HG03354 (cell line): Measurements from ENCODE around the gene FUT8.
"Not testable (repeated sequence)": the region's sequence is repeated elsewhere in the genome, so short reads cannot be mapped to it uniquely, and the experiment has no call there.

Experiments used
- ATAC-seq: cut with Tn5 transposase; IDR thresholded peaks from one replicate; pipeline ENCODE4 v1.9.1; 2021; ENCODE audit warnings: mild to moderate bottlenecking; ENCODE audit not compliant: unreplicated experiment, poor library complexity, severe bottlenecking

The FUT8 gene

DNA sequence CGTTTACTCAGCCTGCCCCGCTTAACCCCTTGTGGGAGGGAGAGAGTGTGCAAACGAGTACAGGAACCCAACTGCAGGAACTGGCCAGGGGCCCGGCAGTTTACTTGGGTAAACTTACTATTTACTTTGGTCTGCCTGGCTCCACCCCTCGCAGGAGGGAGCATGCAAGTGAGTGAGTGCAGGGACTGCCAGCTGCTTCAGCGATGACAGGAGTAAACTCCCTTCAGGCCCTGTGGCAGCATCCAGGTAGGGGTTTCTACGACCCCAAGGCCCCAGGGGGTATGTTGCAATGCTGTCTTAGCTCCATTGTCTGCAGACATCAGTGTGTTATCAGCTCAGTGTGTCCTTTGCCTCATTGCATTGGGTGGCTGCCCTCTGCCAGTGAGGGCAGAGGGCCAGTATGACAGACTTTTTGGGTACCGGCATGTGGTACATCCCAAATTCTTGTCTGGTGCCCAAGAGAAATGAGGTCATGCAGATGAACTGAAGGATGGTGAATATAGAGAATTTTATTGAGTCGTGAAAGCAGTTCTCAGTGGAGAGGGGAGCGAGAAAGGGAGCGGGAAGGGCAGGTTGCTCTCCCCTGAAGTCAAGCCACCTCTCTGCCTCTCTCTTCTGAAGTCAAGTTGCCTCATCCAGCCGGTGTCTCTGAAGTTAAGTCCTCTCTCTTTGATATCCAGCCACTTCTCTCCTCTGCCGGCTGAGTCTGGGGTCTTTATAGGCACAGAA lies 181.8 kb downstream of the FUT8 start:
- ATAC-seq = no peak

- ATAC-seq = no peak
These were observed 182.3 kb downstream of the FUT8 start for GRCh38 chr14:65594882-65595237.

DNA sequence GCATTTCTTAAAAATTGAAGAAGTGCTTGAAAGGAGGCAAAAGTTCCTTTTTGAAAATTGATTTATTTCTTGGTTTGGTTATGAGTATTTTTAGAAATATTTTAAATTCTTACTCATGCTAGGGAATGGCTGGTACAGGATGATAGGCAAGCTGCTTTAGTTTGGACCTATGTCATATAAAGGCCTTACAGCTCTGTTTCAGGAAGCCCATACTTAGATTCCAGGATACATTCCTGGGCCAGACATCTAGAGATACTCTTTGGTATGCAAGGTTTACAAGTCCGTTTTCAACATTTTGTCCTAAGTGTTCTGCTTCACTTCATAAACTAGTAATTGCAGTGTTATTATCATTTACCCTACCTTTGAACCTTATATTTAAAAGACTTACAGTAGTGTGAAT lies 186.8 kb downstream of the FUT8 start:
- no peak for ATAC-seq

DNA sequence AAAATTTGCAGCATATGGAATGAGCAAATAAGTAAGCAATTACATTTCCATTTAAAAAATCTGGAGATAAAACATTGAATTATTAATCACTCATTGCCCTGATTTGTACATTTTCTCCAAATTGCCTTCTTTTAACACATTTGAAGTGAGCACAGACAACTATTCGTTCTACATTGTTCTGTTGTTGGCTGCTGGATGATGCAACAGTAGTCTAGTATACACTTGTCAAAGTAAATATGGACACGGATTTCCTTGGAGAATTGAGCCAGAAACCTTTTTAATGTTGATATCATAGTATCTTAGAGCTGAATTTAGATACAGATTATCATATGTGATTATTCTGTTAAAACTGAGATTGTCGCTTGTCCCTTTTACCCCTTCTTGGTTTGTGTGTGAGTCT lies 188.2 kb downstream of the FUT8 start:
- ATAC-seq = no peak

- no peak for ATAC-seq
These were observed 192.0 kb downstream of the FUT8 start for GRCh38 chr14:65604535-65604934.

DNA sequence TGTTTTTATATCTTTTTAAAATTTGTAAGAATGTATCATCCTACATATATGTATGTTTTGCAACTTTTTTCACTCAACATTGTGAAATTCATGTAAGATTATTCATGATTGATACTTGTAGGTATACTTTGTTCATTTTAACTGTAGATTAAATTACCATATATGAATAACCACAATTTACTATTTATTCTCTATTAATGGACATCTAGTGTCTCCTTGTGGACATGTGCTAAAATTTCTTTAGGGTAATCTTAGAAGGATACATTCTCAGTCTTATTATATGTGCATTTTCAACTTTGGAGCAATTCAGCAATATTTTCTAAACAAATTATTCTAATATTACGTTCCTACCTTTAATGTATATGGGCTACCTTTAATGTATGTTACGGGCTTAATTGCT lies 192.4 kb downstream of the FUT8 start:
- ATAC-seq = no peak

DNA sequence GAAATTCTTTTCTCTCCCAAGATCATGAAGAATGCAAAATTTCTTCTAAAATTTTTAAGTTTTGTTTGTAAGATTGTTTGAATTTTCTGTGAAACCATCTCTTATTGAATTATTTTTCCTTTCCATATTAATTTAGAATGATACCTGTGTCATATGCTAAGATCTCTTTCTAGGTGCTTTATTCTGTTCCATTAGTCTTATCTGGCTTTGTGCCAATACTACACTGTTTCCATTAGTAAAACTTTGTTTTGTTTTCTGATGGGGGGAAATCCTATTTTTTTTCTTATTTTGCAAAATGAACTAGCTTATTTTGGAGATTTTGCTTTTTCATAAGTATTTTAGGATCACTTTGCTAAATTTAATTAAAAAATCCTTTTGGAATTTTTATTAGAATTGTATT lies 193.9 kb downstream of the FUT8 start:
- ATAC-seq = no peak

- no peak for ATAC-seq
These were observed 200.7 kb downstream of the FUT8 start for GRCh38 chr14:65613131-65613650.

DNA sequence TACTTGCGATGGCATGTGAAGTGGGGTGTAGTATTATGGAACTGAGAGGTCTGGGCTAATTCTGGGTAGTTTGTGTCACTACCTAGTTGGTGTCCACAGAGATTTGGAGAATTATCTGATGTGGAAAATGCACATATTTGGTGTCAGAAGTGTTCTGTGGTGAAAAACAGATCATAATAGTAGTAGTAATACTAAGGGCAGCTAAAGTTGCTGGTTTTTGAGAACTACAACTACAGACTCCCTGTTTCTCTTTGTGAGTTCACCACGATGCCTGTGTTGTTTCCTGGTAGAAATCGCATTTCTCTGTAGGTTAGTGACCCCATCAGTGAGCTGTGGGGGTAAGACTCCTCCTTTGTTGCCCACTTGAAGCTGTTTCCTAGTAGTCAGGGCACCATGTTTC lies 206.5 kb downstream of the FUT8 start:
- no peak for ATAC-seq

- ATAC-seq = no peak
These were observed 207.7 kb downstream of the FUT8 start for GRCh38 chr14:65620195-65620594.

DNA sequence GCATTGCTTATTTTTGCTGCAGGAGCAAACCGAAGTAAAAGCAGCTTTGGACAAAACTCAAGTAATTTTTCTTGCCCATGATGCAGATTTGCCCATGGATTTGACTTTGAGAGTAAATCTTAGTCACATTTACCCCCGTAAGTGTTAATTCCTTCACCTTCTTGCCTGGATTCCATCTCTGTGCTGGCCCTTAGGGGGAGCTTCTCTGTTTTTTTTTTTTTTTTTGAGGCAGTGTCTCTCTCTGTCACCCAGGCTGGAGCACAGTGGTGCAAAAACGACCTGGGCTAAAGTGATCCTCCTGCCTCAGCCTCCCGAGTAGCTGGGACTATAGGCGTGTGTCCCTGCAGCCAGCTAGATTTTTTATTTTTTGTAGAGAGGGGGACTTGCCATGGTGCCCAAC lies 210.2 kb downstream of the FUT8 start:
- no peak for ATAC-seq

- ATAC-seq = no peak
These were observed 211.2 kb downstream of the FUT8 start for GRCh38 chr14:65623759-65624158.

GRCh38 chr14:65627315-65627714 lies 214.8 kb downstream of the FUT8 start:
- no peak for ATAC-seq

GRCh38 chr14:65628664-65629063 lies 216.1 kb downstream of the FUT8 start:
- no peak for ATAC-seq

GRCh38 chr14:65631040-65631439 lies 218.5 kb downstream of the FUT8 start:
- ATAC-seq = no peak

DNA sequence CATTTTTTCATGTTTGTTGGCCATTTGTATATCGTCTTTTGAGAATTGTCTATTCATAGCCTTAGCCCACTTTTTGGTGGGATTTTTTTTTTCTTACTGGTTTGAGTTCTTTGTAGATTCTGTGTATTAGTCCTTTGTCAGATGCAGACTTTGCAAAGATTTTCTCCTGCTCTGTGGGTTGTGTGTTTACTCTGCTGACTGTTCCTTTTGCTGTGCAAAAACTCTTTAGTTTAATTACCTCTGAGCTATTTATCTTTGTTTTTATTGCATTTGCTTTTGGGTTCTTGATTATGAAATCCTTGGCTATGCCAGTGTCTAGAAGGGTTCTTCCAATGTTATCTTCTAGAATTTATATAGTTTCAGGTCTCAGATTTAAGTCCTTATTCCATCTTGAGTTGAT lies 220.0 kb downstream of the FUT8 start:
- no peak for ATAC-seq

GRCh38 chr14:65633666-65634065 lies 221.1 kb downstream of the FUT8 start:
- not testable (repeated sequence) for ATAC-seq

- peak; percentile 76 for ATAC-seq
These were observed 225.2 kb downstream of the FUT8 start for GRCh38 chr14:65637780-65638179.

- ATAC-seq = no peak
These were observed 226.7 kb downstream of the FUT8 start for GRCh38 chr14:65639216-65639615.

DNA sequence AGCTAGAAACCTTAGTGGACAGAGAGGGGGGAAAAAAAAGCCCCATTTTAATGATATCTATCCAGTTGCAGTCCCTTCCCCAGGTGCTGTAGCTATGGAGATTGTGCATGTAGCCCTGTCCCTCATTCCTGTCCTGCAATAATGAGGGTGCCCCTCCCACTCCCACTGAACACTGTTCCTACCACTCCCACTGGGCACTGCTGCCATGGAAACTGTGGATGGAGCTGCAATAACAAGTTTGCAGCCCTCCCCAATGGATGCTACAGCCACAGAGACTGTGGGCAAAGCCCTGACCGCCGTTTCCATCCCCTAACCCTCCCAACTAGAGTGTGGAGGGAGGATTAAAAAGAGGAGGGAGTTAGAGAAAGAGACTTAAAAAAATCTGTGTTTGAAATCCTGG lies 238.3 kb downstream of the FUT8 start:
- no peak for ATAC-seq

DNA sequence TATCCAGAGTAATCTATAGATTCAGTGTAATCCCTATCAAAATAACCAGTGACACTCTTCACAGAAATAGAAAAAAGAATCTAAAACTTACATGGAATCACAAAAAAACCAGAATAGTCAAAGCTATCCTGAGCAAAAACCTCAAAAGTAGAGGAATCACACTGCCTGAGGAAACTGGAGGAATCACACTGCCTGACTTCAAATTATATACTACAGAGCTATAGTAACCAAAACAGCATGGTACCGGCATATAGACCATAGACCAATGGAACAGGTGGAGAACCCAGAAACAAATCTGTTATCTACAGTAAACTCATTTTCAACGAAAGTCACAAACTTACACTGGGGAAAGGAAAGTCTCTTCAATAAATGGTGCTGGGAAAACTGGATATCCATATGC lies 244.0 kb downstream of the FUT8 start:
- ATAC-seq = no peak

DNA sequence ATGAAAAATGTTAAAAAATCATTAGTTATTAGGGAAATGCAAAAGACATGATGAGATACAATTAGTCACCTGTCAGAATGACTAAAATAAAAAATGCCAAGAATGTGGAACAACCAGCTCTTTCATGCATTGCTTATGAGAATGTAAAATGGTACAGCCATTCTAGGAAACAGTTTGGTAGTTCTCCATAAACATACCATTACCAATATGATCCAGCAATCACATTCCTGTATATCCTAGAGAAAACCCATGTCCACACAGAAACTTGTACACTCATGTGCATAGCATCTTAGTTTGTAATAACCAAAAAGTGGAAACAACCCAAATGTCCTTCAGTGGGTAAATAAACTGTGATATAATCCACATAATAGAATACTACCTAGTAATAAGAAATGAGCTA lies 245.7 kb downstream of the FUT8 start:
- ATAC-seq = no peak
